OCI-LY3 (cell line): ENCODE data around the gene TAS2R40.

ENCODE experiments used
- EZH2phosphoT487 ChIP-seq: fragments of 200-600 bp; shearing (Covaris generic); IDR thresholded peaks from 2 replicates; pipeline ENCODE4 v1.6.1; 2018; ENCODE audit warnings: antibody characterized with exemption, mixed run types, low read depth
- TF ChIP-seq, protein P1 (sequence below): fragments of 200-600, 300-600 bp; sonication (generic); IDR thresholded peaks from 2 replicates; pipeline ENCODE4 v1.5.1; 2014; ENCODE audit warnings: antibody characterized with exemption, low read length, low read depth

- TF ChIP-seq, protein P1, sequence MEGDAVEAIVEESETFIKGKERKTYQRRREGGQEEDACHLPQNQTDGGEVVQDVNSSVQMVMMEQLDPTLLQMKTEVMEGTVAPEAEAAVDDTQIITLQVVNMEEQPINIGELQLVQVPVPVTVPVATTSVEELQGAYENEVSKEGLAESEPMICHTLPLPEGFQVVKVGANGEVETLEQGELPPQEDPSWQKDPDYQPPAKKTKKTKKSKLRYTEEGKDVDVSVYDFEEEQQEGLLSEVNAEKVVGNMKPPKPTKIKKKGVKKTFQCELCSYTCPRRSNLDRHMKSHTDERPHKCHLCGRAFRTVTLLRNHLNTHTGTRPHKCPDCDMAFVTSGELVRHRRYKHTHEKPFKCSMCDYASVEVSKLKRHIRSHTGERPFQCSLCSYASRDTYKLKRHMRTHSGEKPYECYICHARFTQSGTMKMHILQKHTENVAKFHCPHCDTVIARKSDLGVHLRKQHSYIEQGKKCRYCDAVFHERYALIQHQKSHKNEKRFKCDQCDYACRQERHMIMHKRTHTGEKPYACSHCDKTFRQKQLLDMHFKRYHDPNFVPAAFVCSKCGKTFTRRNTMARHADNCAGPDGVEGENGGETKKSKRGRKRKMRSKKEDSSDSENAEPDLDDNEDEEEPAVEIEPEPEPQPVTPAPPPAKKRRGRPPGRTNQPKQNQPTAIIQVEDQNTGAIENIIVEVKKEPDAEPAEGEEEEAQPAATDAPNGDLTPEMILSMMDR: no peak
- no peak for TF ChIP-seq EZH2phosphoT487
Measured at GRCh38 chr7:143255564-143255963, 33.7 kb downstream of the TAS2R40 start.
